Chondrocyte (in vitro differentiated cells): Measurements from ENCODE around the gene CLEC16A. TPM values are rescaled to one million over a fixed set of nuclear protein-coding genes. Genes with fewer than 3 reads are reported as not detected.

Experiments used
- DNase-seq: peaks from one replicate; pipeline ENCODE4 v3.0.0; 2021; ENCODE audit warnings: mixed read lengths, low spot score
- H3K27ac Mint-ChIP-seq: one replicate; pipeline ENCODE4 v1.8.0; 2021; ENCODE audit warnings: mild to moderate bottlenecking, moderate library complexity, mixed read lengths; ENCODE audit not compliant: unreplicated experiment
- H3K27me3 Mint-ChIP-seq: 2 replicates; pipeline ENCODE4 v1.8.0; 2021; ENCODE audit warnings: low read depth, mixed read lengths
- H3K36me3 Mint-ChIP-seq: 2 replicates; pipeline ENCODE4 v1.8.0; 2021; ENCODE audit warnings: low read depth, mixed read lengths
- H3K4me1 Mint-ChIP-seq: 2 replicates; pipeline ENCODE4 v1.8.0; 2021; ENCODE audit warnings: low read depth, mild to moderate bottlenecking, mixed read lengths
- H3K4me3 Mint-ChIP-seq: one replicate; pipeline ENCODE4 v1.8.0; 2021; ENCODE audit warnings: mild to moderate bottlenecking, moderate library complexity, mixed read lengths; ENCODE audit not compliant: unreplicated experiment
- H3K9me3 Mint-ChIP-seq: 2 replicates; pipeline ENCODE4 v1.8.0; 2021; ENCODE audit warnings: low read depth, mixed read lengths
- total RNA-seq: library from RNA; stranded (reverse); gene quantifications from 3 replicates; pipeline ENCODE4 v1.2.1, GENCODE V29; 2021
- TF ChIP-seq, protein P1 (sequence below): fragments of 200-600 bp; sonication (generic); IDR thresholded peaks from 2 replicates; pipeline ENCODE4 v1.5.0; 2021; ENCODE audit warnings: antibody characterized with exemption, mild to moderate bottlenecking, moderate library complexity

The CLEC16A gene
- total RNA-seq, 1 donor from 2014 or later: 17.9 TPM

DNA sequence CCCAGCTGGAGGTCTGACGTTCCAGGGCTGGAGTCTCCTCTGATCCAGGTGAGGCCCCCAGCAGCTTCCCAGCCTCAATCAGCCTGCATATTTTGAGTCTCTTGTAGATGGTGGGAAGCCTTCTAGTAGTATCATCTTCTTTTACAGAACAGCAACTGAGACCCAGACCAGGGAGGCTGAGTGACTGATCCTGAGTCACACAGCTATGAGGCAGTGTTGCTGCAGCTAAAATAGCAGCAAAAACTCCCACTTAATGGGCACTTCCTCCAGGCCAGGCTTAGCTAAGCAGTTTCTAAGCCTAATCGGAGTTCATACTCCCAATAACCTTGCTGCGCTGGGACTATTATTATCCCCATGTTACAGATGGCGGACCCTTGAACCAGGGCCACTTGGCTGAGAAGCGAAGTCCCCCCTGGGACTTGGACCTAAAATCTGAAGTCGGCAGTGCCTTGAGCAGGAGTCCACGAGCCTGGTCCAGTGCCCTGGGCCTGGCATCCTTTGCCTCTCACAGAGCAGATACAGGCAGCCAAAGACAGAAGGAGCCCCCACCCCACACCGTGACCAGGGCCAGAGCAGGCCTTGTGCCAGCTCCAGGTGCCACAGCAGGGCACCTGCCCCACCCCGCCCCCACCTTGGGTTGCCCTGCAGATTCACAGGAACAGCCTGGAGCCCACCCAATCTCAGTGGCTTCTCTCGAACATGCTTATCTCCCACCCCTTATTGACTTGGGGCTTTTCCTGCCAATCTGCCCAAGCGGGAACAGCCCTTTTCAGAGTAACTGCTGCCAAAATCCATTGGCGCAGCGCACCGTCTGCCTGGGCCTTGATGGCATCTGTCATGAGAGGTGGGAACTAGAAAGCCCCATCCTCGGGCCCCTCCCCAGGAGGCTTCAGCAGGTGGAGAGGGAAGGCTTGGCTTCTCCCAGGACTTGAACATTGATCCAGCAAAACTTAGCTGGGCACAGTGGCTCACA, 246.5 kb downstream of the CLEC16A start:
- no peaks in the 10 kb centered on the region for H3K4me1 Mint-ChIP-seq
- DNase-seq: no peak
- H3K27ac Mint-ChIP-seq: no peak overlapping the region
- H3K36me3 Mint-ChIP-seq: peaks cover 1% of the 10 kb centered on the region
- no peaks in the 10 kb centered on the region for H3K9me3 Mint-ChIP-seq
- no peak overlapping the region for H3K4me3 Mint-ChIP-seq
- peaks cover 8% of the 10 kb centered on the region for H3K27me3 Mint-ChIP-seq
- TF ChIP-seq, protein P1, sequence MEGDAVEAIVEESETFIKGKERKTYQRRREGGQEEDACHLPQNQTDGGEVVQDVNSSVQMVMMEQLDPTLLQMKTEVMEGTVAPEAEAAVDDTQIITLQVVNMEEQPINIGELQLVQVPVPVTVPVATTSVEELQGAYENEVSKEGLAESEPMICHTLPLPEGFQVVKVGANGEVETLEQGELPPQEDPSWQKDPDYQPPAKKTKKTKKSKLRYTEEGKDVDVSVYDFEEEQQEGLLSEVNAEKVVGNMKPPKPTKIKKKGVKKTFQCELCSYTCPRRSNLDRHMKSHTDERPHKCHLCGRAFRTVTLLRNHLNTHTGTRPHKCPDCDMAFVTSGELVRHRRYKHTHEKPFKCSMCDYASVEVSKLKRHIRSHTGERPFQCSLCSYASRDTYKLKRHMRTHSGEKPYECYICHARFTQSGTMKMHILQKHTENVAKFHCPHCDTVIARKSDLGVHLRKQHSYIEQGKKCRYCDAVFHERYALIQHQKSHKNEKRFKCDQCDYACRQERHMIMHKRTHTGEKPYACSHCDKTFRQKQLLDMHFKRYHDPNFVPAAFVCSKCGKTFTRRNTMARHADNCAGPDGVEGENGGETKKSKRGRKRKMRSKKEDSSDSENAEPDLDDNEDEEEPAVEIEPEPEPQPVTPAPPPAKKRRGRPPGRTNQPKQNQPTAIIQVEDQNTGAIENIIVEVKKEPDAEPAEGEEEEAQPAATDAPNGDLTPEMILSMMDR: no peak

DNA sequence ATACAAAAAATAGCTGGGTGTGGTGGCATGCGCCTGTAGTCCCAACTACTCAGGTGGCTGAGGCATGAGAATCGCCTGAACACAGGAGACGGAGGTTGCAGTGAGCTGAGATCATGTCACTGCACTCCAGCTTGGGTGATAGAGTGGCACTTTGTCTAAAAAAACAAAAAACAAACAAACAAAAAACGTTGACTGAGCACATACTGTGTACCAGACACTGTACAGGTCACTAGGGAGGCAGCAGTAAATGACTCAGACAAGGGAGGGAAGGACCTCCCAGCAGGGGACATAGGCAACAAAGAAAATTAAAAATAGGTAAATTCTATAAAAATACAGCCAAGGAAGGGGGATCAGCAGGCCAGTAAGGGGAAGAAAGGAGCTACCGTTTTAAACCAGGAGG, 247.3 kb downstream of the CLEC16A start:
- H3K4me1 Mint-ChIP-seq: peaks cover 4% of the 10 kb centered on the region
- peaks cover 8% of the 10 kb centered on the region for H3K27me3 Mint-ChIP-seq
- DNase-seq: no peak
- TF ChIP-seq, protein P1: no peak
- peaks cover 1% of the 10 kb centered on the region for H3K36me3 Mint-ChIP-seq
- H3K9me3 Mint-ChIP-seq: no peaks in the 10 kb centered on the region
- no peak overlapping the region for H3K4me3 Mint-ChIP-seq
- no peak overlapping the region for H3K27ac Mint-ChIP-seq

DNA sequence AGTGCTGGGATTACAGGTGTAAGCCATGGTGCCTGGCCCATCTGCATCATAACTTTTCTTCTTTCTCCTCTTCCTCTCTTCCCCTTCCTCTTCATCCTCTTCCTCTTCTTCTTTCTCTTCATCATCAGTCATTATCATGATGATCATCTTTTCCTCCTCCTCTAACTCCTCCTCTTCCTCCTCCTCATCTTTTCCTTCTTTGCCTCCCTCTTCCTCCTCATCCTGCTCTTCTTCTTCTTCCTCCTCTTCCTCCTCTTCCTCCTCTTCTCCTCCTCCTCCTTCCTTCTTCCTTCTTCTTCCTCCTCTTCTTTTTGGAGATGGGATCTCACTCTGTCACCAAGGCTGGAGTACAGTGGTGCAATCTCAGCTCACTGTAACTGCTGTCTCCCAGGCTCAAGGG, 249.1 kb downstream of the CLEC16A start:
- no peak for DNase-seq
- Mint-ChIP-seq H3K4me1 (peaks cover 4% of the 10 kb centered on the region), H3K27ac (no peak overlapping the region), H3K9me3 (no peaks in the 10 kb centered on the region), H3K36me3 (peaks cover 1% of the 10 kb centered on the region), H3K4me3 (no peak overlapping the region), H3K27me3 (peaks cover 14% of the 10 kb centered on the region)
- TF ChIP-seq, protein P1: no peak

DNA sequence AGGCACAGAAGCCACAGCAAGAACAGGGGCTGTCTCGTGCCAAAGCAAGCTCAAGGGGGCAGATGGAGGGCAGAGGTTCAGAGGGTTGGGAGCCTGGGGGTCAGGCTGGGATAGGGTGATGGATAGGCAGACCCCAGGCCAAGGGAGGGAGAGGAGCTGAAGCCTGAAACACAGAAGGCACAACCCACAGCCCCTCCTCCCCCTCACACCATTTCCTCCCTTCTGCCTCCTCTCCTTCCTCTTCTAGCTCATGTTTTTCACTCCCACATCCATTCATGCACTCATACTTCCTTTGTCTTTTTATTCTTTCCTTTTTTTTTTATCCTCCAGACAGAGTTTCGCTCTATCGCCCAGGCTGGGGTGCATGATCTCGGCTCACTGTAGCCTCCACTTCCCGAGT, 250.5 kb downstream of the CLEC16A start:
- Mint-ChIP-seq H3K4me3 (no peak overlapping the region), H3K27me3 (peaks cover 14% of the 10 kb centered on the region), H3K9me3 (no peaks in the 10 kb centered on the region), H3K36me3 (peaks cover 1% of the 10 kb centered on the region), H3K27ac (no peak overlapping the region), H3K4me1 (peaks cover 4% of the 10 kb centered on the region)
- TF ChIP-seq, protein P1: no peak
- no peak for DNase-seq

DNA sequence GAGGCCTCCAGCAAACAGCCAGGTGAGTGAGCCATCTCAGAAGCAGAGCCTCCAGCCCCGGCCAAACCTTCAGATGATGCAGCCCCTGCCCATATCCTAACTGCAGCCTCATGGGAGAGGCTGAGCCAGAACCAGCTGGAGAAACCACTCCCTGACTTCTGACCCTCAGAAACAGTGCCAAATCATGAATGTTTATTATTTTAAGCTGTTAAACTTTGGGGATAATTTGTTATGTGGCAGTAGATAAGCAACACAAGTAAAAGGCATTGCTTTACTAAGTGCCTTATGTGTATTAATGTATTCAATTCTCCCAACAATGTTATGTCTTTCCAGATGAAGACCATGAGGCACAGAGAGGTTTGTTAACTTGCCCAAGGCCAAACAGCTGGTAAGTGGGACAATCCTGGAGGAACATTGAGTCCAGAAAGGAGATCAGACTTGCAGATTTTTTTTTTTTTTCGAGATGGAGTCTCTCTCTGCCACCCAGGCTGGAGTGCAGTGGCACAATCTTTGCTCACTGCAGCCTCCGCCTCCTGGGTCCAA, 252.0 kb downstream of the CLEC16A start:
- no peak for DNase-seq
- Mint-ChIP-seq H3K36me3 (peaks cover 1% of the 10 kb centered on the region), H3K9me3 (no peaks in the 10 kb centered on the region), H3K27ac (no peak overlapping the region), H3K4me1 (peaks cover 12% of the 10 kb centered on the region), H3K27me3 (peaks cover 23% of the 10 kb centered on the region), H3K4me3 (no peak overlapping the region)
- TF ChIP-seq, protein P1: no peak
